ENCODE data around the gene PLAAT4.
"Not testable (repeated sequence)": the region's sequence is repeated elsewhere in the genome, so short reads cannot be mapped to it uniquely, and the experiment has no call there.

The PLAAT4 gene

GRCh38 chr11:63511048-63511748, 25.4 kb upstream of the PLAAT4 start:
- DNase-seq, result no peak

- DNase-seq, result no peak
These were observed 23.8 kb upstream of the PLAAT4 start for GRCh38 chr11:63512816-63513215.

GRCh38 chr11:63516109-63516508, 20.5 kb upstream of the PLAAT4 start:
- DNase-seq, result no peak

GRCh38 chr11:63517156-63517555, 19.5 kb upstream of the PLAAT4 start:
- no peak for DNase-seq

GRCh38 chr11:63518548-63518947, 18.1 kb upstream of the PLAAT4 start:
- DNase-seq, result no peak

GRCh38 chr11:63520606-63521170, 15.9 kb upstream of the PLAAT4 start:
- DNase-seq, result no peak

GRCh38 chr11:63521896-63522295, 14.7 kb upstream of the PLAAT4 start:
- no peak for DNase-seq

GRCh38 chr11:63523151-63523550, 13.5 kb upstream of the PLAAT4 start:
- no peak for DNase-seq

GRCh38 chr11:63527667-63528066, 8.9 kb upstream of the PLAAT4 start:
- DNase-seq, result no peak

GRCh38 chr11:63528156-63528555, 8.5 kb upstream of the PLAAT4 start:
- DNase-seq, result not testable (repeated sequence)

GRCh38 chr11:63528729-63529278, 7.8 kb upstream of the PLAAT4 start:
- not testable (repeated sequence) for DNase-seq

GRCh38 chr11:63529373-63529772, 7.2 kb upstream of the PLAAT4 start:
- DNase-seq, result not testable (repeated sequence)

GRCh38 chr11:63530021-63530420, 6.6 kb upstream of the PLAAT4 start:
- no peak for DNase-seq

GRCh38 chr11:63531074-63531792, 5.4 kb upstream of the PLAAT4 start:
- DNase-seq, result peak; percentile 67

GRCh38 chr11:63532117-63532516, 4.5 kb upstream of the PLAAT4 start:
- no peak for DNase-seq

GRCh38 chr11:63532799-63533475, 3.7 kb upstream of the PLAAT4 start:
- DNase-seq, result no peak

- DNase-seq, result no peak
These were observed 2.5 kb upstream of the PLAAT4 start for GRCh38 chr11:63534076-63534475.

GRCh38 chr11:63534895-63535461, 1.6 kb upstream of the PLAAT4 start:
- DNase-seq, result no peak

- peak; percentile 60 for DNase-seq
These were observed 874 bp upstream of the PLAAT4 start for GRCh38 chr11:63535734-63536133.

- peak; percentile 30 for DNase-seq
These were observed 889 bp downstream of the PLAAT4 start for GRCh38 chr11:63537293-63538101.

GRCh38 chr11:63542506-63542905, 5.9 kb downstream of the PLAAT4 start:
- not testable (repeated sequence) for DNase-seq

- no peak for DNase-seq
These were observed 7.1 kb downstream of the PLAAT4 start for GRCh38 chr11:63543711-63544110.
